ENCODE results near the gene ADGRV1.

- no peak for TF ChIP-seq CTCF (IDR thresholded peaks at IDR 0.05)
- no peak for TF ChIP-seq POLR2A (IDR thresholded peaks at IDR 0.05)
- no peak for TF ChIP-seq EP300 (IDR thresholded peaks at IDR 0.05)
- no peak for TF ChIP-seq POLR2AphosphoS5 (IDR thresholded peaks at IDR 0.05)
Observed at GRCh38 chr5:90615355-90615754, 56.8 kb downstream of the ADGRV1 start.

Measured in stomach (tissue), 4 donors.